Measurements from ENCODE around the gene CLEC18A.

- no peak for TF ChIP-seq CSRNP3 (CRISPR knock-in tag; IDR thresholded peaks at IDR 0.05)
- no peak for TF ChIP-seq ARNTL (CRISPR knock-in tag; IDR thresholded peaks at IDR 0.05; ENCODE audit: borderline replicate concordance, low read depth)
- no peak for TF ChIP-seq POU6F1 (CRISPR knock-in tag; IDR thresholded peaks at IDR 0.05; ENCODE audit: borderline replicate concordance, low read depth)
- no peak for TF ChIP-seq ZFP3 (CRISPR knock-in tag; IDR thresholded peaks at IDR 0.05)
- no peak for TF ChIP-seq CSDC2 (CRISPR knock-in tag; IDR thresholded peaks at IDR 0.05)
- TF ChIP-seq ZNF70 (CRISPR knock-in tag; IDR thresholded peaks at IDR 0.05): no peak
- no peak for TF ChIP-seq TCF4 (CRISPR knock-in tag; IDR thresholded peaks at IDR 0.05; ENCODE audit: borderline replicate concordance)
Observed at GRCh38 chr16:69924777-69925191, 26.4 kb upstream of the CLEC18A start.
